ENCODE measurements around the gene DOCK2. TPM values are rescaled to one million over a fixed set of nuclear protein-coding genes. Genes with fewer than 3 reads are reported as not detected.
A peak's percentile ranks its signal among the peaks of the same experiment; 100 is the strongest.

Gene DOCK2
- total RNA-seq, 3 donors from 2014 or later, result 13.4 to 43.8 (median 19.8) TPM

- DNase-seq (ENCODE audit: low spot score in 2 of 2), result no peak
- H3K27ac ChIP-seq, result no peak overlapping the region
Measured at GRCh38 chr5:169873642-169874041, 236.6 kb downstream of the DOCK2 start.

GRCh38 chr5:169874621-169875020 is 237.5 kb downstream of the DOCK2 start:
- H3K36me3 ChIP-seq, result no peaks in the 10 kb centered on the region
- no peaks in the 10 kb centered on the region for H3K27me3 ChIP-seq
- no peak for DNase-seq (ENCODE audit: low spot score in 2 of 2)
- H3K27ac ChIP-seq, result peak overlapping the region in 1 of 2 donors; percentile 20
- intact Hi-C loops (cut with DNase I; ENCODE audit: low total_unique reads), result no loop called here
- no peaks in the 10 kb centered on the region for H3K4me1 ChIP-seq
- H3K9me3 ChIP-seq, result no peaks in the 10 kb centered on the region
- H3K4me3 ChIP-seq, result no peak overlapping the region
- TF ChIP-seq CTCF (IDR thresholded peaks at IDR 0.05), result no peak
- TF ChIP-seq POLR2A (IDR thresholded peaks at IDR 0.05), result no peak
- no peak for TF ChIP-seq POLR2AphosphoS5 (IDR thresholded peaks at IDR 0.05)

More at GRCh38 chr5:169873642-169874041, 236.6 kb downstream of the DOCK2 start:
- intact Hi-C loops (cut with DNase I; ENCODE audit: low total_unique reads), result no loop called here
- Histone ChIP-seq H3K4me1 (no peaks in the 10 kb centered on the region), H3K4me3 (no peak overlapping the region), H3K27me3 (no peaks in the 10 kb centered on the region), H3K9me3 (no peaks in the 10 kb centered on the region), H3K36me3 (no peaks in the 10 kb centered on the region)
- no peak for TF ChIP-seq POLR2AphosphoS5 (IDR thresholded peaks at IDR 0.05)
- TF ChIP-seq POLR2A (IDR thresholded peaks at IDR 0.05), result no peak
- TF ChIP-seq CTCF (IDR thresholded peaks at IDR 0.05), result no peak

- peak overlapping the region in 1 of 2 donors; percentile 78 for H3K27ac ChIP-seq
- no peaks in the 10 kb centered on the region for H3K4me1 ChIP-seq
- intact Hi-C loops (cut with DNase I; ENCODE audit: low total_unique reads), result no loop called here
- no peaks in the 10 kb centered on the region for H3K36me3 ChIP-seq
- H3K27me3 ChIP-seq, result no peaks in the 10 kb centered on the region
- H3K4me3 ChIP-seq, result no peak overlapping the region
- DNase-seq (ENCODE audit: low spot score in 2 of 2), result no peak
- no peaks in the 10 kb centered on the region for H3K9me3 ChIP-seq
- TF ChIP-seq POLR2A (IDR thresholded peaks at IDR 0.05) (no peak), POLR2AphosphoS5 (IDR thresholded peaks at IDR 0.05) (peak in 2 of 3 donors; percentile 17 to 48)
Measured at GRCh38 chr5:169875091-169875728, 238.1 kb downstream of the DOCK2 start.

- Histone ChIP-seq H3K27me3 (no peaks in the 10 kb centered on the region), H3K36me3 (no peaks in the 10 kb centered on the region), H3K9me3 (no peaks in the 10 kb centered on the region), H3K27ac (peak overlapping the region in 1 of 2 donors; percentile 78), H3K4me1 (no peaks in the 10 kb centered on the region), H3K4me3 (no peak overlapping the region)
- TF ChIP-seq POLR2A (IDR thresholded peaks at IDR 0.05), result no peak
- TF ChIP-seq POLR2AphosphoS5 (IDR thresholded peaks at IDR 0.05), result no peak
- no peak for TF ChIP-seq CTCF (IDR thresholded peaks at IDR 0.05)
- DNase-seq (ENCODE audit: low spot score in 2 of 2), result no peak
- intact Hi-C loops (cut with DNase I; ENCODE audit: low total_unique reads), result no loop called here
Measured at GRCh38 chr5:169875731-169876130, 238.7 kb downstream of the DOCK2 start.

- no peak for DNase-seq (ENCODE audit: low spot score in 2 of 2)
- Histone ChIP-seq H3K36me3 (no peaks in the 10 kb centered on the region), H3K4me1 (no peaks in the 10 kb centered on the region), H3K4me3 (no peak overlapping the region), H3K27me3 (no peaks in the 10 kb centered on the region), H3K9me3 (no peaks in the 10 kb centered on the region), H3K27ac (peak overlapping the region in 1 of 2 donors; percentile 78)
- no peak for TF ChIP-seq POLR2A (IDR thresholded peaks at IDR 0.05)
- no peak for TF ChIP-seq POLR2AphosphoS5 (IDR thresholded peaks at IDR 0.05)
- no peak for TF ChIP-seq CTCF (IDR thresholded peaks at IDR 0.05)
- intact Hi-C loops (cut with DNase I; ENCODE audit: low total_unique reads), result no loop called here
Measured at GRCh38 chr5:169876386-169876785, 239.3 kb downstream of the DOCK2 start.
